Measurements from ENCODE around the gene ANGPTL7.

The ANGPTL7 gene

GRCh38 chr1:11194407-11195176 lies 5.4 kb downstream of the ANGPTL7 start:
- H3K79me2 ChIP-seq (ENCODE audit: insufficient read depth, low read length): no peaks in the 10 kb centered on the region
- H2AFZ ChIP-seq (ENCODE audit: low read depth, low read length): no peak overlapping the region
- no peak overlapping the region for H3K4me3 ChIP-seq (ENCODE audit: low read depth in 1 of 2, low read length in 2 of 2)
- H4K20me1 ChIP-seq (ENCODE audit: insufficient read depth, low read length): peaks cover 14% of the 10 kb centered on the region
- H3K9me3 ChIP-seq (ENCODE audit: insufficient read depth, low read length, severe bottlenecking): no peaks in the 10 kb centered on the region
- no peak overlapping the region for H3K27ac ChIP-seq (ENCODE audit: low read length)
- no peak for TF ChIP-seq EZH2 (IDR thresholded peaks at IDR 0.05; ENCODE audit: borderline replicate concordance, low read depth, low read length, severe bottlenecking)
- TF ChIP-seq, protein P1, sequence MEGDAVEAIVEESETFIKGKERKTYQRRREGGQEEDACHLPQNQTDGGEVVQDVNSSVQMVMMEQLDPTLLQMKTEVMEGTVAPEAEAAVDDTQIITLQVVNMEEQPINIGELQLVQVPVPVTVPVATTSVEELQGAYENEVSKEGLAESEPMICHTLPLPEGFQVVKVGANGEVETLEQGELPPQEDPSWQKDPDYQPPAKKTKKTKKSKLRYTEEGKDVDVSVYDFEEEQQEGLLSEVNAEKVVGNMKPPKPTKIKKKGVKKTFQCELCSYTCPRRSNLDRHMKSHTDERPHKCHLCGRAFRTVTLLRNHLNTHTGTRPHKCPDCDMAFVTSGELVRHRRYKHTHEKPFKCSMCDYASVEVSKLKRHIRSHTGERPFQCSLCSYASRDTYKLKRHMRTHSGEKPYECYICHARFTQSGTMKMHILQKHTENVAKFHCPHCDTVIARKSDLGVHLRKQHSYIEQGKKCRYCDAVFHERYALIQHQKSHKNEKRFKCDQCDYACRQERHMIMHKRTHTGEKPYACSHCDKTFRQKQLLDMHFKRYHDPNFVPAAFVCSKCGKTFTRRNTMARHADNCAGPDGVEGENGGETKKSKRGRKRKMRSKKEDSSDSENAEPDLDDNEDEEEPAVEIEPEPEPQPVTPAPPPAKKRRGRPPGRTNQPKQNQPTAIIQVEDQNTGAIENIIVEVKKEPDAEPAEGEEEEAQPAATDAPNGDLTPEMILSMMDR (IDR thresholded peaks at IDR 0.05; ENCODE audit: borderline replicate concordance, extremely low read depth, low read length, poor library complexity, severe bottlenecking): no peak
- ATAC-seq (ENCODE audit: insufficient read depth, low read depth) (no peak), DNase-seq (peak; percentile 10)
- H3K4me1 ChIP-seq (ENCODE audit: insufficient read depth, low read length): no peaks in the 10 kb centered on the region
- H3K36me3 ChIP-seq (ENCODE audit: insufficient read depth, low read length): peaks cover 97% of the 10 kb centered on the region
- H3K9ac ChIP-seq (ENCODE audit: low read depth, low read length): no peak overlapping the region
- no peak overlapping the region for H3K4me2 ChIP-seq (ENCODE audit: insufficient read depth, low read length)
- H3K27me3 ChIP-seq (ENCODE audit: insufficient read depth, low read length, poor library complexity): no peaks in the 10 kb centered on the region

GRCh38 chr1:11196945-11197344 lies 7.8 kb downstream of the ANGPTL7 start:
- Histone ChIP-seq H3K4me3 (ENCODE audit: low read depth in 1 of 2, low read length in 2 of 2) (no peak overlapping the region), H2AFZ (ENCODE audit: low read depth, low read length) (no peak overlapping the region), H3K4me2 (ENCODE audit: insufficient read depth, low read length) (no peak overlapping the region), H3K27ac (ENCODE audit: low read length) (no peak overlapping the region), H3K9ac (ENCODE audit: low read depth, low read length) (no peak overlapping the region), H3K36me3 (ENCODE audit: insufficient read depth, low read length) (peaks cover 90% of the 10 kb centered on the region), H3K27me3 (ENCODE audit: insufficient read depth, low read length, poor library complexity) (no peaks in the 10 kb centered on the region), H4K20me1 (ENCODE audit: insufficient read depth, low read length) (peaks cover 11% of the 10 kb centered on the region), H3K9me3 (ENCODE audit: insufficient read depth, low read length, severe bottlenecking) (no peaks in the 10 kb centered on the region), H3K79me2 (ENCODE audit: insufficient read depth, low read length) (no peaks in the 10 kb centered on the region), H3K4me1 (ENCODE audit: insufficient read depth, low read length) (no peaks in the 10 kb centered on the region)
- no peak for DNase-seq
- TF ChIP-seq EZH2 (IDR thresholded peaks at IDR 0.05; ENCODE audit: borderline replicate concordance, low read depth, low read length, severe bottlenecking): no peak
- TF ChIP-seq, protein P1 (IDR thresholded peaks at IDR 0.05; ENCODE audit: borderline replicate concordance, extremely low read depth, low read length, poor library complexity, severe bottlenecking): no peak
- ATAC-seq (ENCODE audit: insufficient read depth, low read depth): no peak

- Histone ChIP-seq H3K9me3 (ENCODE audit: insufficient read depth, low read length, severe bottlenecking) (no peaks in the 10 kb centered on the region), H2AFZ (ENCODE audit: low read depth, low read length) (no peak overlapping the region), H3K79me2 (ENCODE audit: insufficient read depth, low read length) (no peaks in the 10 kb centered on the region), H3K4me1 (ENCODE audit: insufficient read depth, low read length) (no peaks in the 10 kb centered on the region), H3K4me2 (ENCODE audit: insufficient read depth, low read length) (no peak overlapping the region), H3K9ac (ENCODE audit: low read depth, low read length) (no peak overlapping the region), H3K27me3 (ENCODE audit: insufficient read depth, low read length, poor library complexity) (no peaks in the 10 kb centered on the region), H3K27ac (ENCODE audit: low read length) (no peak overlapping the region), H3K36me3 (ENCODE audit: insufficient read depth, low read length) (peaks cover 89% of the 10 kb centered on the region), H3K4me3 (ENCODE audit: low read depth in 1 of 2, low read length in 2 of 2) (no peak overlapping the region), H4K20me1 (ENCODE audit: insufficient read depth, low read length) (peaks cover 11% of the 10 kb centered on the region)
- ATAC-seq (ENCODE audit: insufficient read depth, low read depth): no peak
- DNase-seq: no peak
- TF ChIP-seq, protein P1 (IDR thresholded peaks at IDR 0.05; ENCODE audit: borderline replicate concordance, extremely low read depth, low read length, poor library complexity, severe bottlenecking): no peak
- no peak for TF ChIP-seq EZH2 (IDR thresholded peaks at IDR 0.05; ENCODE audit: borderline replicate concordance, low read depth, low read length, severe bottlenecking)
Measured at GRCh38 chr1:11197359-11197758, 8.2 kb downstream of the ANGPTL7 start.
